ENCODE data around the gene PNMA6E. TPM values are rescaled to one million over a fixed set of nuclear protein-coding genes. Genes with fewer than 3 reads are reported as not detected.
A peak's percentile ranks its signal among the peaks of the same experiment; 100 is the strongest.

PNMA6E gene
- total and polyA plus RNA-seq, 3 donors from 2014 or later, result 9.7 to 24.2 (median 13.3) TPM

DNA sequence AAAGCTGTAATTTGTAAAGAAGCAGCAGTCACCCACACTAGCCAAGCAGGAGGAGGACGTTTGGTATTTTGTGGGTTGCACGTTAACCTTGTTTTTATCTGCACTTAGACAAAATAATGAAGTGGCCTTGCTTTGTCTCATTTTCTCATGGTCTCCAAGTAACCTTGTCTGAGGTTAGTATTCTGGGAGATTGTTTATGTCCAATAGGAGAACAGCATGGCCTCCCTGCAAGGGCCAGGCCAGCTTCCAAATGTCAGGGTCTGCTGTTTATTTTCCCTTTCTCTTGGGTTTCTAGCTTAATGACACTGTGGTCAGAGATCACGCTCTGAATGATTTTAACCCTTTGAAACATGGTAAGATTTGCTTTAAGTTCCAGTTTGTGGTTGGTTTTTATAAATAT, 29.9 kb downstream of the PNMA6E start:
- H3K36me3 ChIP-seq (ENCODE audit: low read depth, missing control alignments), result no peaks in the 10 kb centered on the region
- H3K9me3 ChIP-seq, result no peaks in the 10 kb centered on the region
- WGBS, 2 donors, result 25 to 29% methylated on average over 3 of the region's 3 CpGs
- TF ChIP-seq, protein P1, sequence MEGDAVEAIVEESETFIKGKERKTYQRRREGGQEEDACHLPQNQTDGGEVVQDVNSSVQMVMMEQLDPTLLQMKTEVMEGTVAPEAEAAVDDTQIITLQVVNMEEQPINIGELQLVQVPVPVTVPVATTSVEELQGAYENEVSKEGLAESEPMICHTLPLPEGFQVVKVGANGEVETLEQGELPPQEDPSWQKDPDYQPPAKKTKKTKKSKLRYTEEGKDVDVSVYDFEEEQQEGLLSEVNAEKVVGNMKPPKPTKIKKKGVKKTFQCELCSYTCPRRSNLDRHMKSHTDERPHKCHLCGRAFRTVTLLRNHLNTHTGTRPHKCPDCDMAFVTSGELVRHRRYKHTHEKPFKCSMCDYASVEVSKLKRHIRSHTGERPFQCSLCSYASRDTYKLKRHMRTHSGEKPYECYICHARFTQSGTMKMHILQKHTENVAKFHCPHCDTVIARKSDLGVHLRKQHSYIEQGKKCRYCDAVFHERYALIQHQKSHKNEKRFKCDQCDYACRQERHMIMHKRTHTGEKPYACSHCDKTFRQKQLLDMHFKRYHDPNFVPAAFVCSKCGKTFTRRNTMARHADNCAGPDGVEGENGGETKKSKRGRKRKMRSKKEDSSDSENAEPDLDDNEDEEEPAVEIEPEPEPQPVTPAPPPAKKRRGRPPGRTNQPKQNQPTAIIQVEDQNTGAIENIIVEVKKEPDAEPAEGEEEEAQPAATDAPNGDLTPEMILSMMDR (IDR thresholded peaks at IDR 0.05), result no peak
- no peak for TF ChIP-seq POLR2A (IDR thresholded peaks at IDR 0.05)
- no peak overlapping the region for H3K4me3 ChIP-seq
- DNase-seq, result no peak
- no peaks in the 10 kb centered on the region for H3K27me3 ChIP-seq
- peak overlapping the region in 1 of 2 donors; percentile 45 for H3K27ac ChIP-seq
- intact Hi-C loops (cut with DNase I; ENCODE audit: low total_unique reads), result no loop called here
- H3K4me1 ChIP-seq, result peaks cover 6% of the 10 kb centered on the region

DNA sequence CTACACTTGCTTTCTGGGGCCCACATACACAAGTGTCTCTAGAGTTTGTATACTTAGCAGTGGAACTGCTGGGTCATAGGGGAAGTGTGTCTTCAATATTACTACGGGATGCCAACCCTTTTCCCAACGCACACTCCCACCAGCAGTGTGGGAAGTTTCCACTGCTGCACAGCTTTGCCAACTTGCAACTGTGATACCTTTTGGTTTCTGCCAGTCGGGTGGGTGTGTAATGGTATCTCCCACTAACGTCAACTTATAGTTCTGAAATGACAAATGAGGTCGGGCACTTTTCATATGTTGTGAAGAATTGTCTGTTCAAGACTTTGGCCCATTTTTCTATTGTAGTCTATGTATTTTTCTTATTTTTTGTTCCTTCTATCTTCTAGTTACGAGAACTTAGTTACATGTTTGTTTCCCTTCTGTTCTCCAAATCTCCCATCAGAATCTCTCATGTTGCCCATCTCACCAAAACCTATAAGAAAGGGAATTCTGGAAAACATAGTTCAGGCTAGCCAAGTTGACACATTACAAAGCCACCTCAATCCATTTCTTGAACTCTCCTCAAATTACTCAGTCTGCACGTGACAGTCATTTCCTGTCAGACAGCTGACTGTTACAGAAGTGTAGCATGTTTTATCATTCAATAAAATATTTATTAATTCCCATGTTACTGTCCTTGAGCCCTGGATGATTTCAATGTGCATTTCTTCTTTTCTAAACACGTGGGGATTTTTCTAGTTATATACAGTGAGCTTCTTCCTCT, 30.7 kb downstream of the PNMA6E start:
- no peak for DNase-seq
- TF ChIP-seq POLR2A (IDR thresholded peaks at IDR 0.05), result no peak
- TF ChIP-seq, protein P1 (IDR thresholded peaks at IDR 0.05), result no peak
- peaks cover 6% of the 10 kb centered on the region for H3K4me1 ChIP-seq
- no peaks in the 10 kb centered on the region for H3K27me3 ChIP-seq
- H3K36me3 ChIP-seq (ENCODE audit: low read depth, missing control alignments), result no peaks in the 10 kb centered on the region
- H3K4me3 ChIP-seq, result no peak overlapping the region
- intact Hi-C loops (cut with DNase I; ENCODE audit: low total_unique reads), result no loop called here
- 50 to 66% methylated on average over 7 to 8 of the region's 8 CpGs for WGBS, 2 donors
- peak overlapping the region in 1 of 2 donors; percentile 45 for H3K27ac ChIP-seq
- no peaks in the 10 kb centered on the region for H3K9me3 ChIP-seq

DNA sequence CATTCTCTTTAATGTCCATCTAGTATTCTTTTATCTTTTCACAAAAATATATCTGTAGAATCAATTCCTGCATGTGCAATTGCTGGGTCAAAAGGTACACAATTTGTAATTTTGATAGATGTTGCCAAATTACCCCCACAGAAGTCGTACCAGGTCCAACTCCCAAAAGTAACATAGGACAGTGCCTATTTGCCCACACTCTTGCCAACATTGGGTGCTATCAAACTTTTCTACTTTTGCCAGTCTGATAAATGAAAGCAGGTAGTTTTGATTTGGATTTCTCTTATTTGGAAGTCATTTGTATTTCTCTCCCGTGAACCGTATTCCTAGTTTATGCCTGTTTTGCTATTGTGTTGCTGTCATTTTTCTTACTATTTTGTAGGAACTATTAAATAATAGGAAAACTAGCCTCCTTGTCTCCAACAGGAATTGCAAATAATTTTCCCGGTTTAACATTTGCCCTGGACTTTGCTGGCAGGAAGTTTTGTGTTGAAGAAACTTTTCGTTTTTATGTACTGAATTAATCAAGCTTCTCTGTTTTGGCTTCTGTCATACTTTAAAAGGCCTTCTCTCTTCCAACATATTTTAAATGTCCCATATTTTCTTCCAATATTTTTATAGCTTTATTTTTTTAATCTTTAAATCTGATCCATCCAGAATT, 34.1 kb downstream of the PNMA6E start:
- Histone ChIP-seq H3K4me3 (no peak overlapping the region), H3K9me3 (no peaks in the 10 kb centered on the region), H3K27me3 (no peaks in the 10 kb centered on the region), H3K36me3 (ENCODE audit: low read depth, missing control alignments) (no peaks in the 10 kb centered on the region), H3K27ac (no peak overlapping the region), H3K4me1 (peaks cover 6% of the 10 kb centered on the region)
- TF ChIP-seq, protein P1 (IDR thresholded peaks at IDR 0.05), result no peak
- TF ChIP-seq POLR2A (IDR thresholded peaks at IDR 0.05), result no peak
- DNase-seq, result no peak
- 56 to 60% methylated on average over 5 of the region's 5 CpGs for WGBS, 2 donors
- intact Hi-C loops (cut with DNase I; ENCODE audit: low total_unique reads), result no loop called here

DNA sequence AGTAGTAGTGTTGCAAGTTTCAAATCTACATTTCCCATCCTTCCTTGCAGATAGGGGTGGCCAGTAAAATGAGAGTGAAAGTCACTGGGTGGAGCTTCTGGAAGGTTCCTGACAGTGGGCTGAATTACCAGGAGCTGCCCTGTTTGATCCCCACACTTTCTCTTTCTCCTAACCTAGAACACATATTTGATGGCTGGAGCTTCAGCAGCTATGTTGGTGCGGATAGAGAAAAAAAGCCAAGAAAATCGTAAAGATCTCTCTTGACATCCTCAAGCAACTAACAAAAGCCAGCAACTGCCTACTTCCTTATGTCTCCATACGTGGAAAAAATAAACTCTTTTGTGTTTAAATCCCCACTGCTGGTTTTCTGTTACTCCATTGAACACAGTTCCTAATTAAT, 35.0 kb downstream of the PNMA6E start:
- WGBS, 2 donors, result 93 to 97% methylated on average over 3 of the region's 3 CpGs
- H3K27me3 ChIP-seq, result no peaks in the 10 kb centered on the region
- no peak for DNase-seq
- H3K4me3 ChIP-seq, result no peak overlapping the region
- H3K4me1 ChIP-seq, result peaks cover 6% of the 10 kb centered on the region
- intact Hi-C loops (cut with DNase I; ENCODE audit: low total_unique reads), result no loop called here
- TF ChIP-seq, protein P1 (IDR thresholded peaks at IDR 0.05), result no peak
- no peak for TF ChIP-seq POLR2A (IDR thresholded peaks at IDR 0.05)
- no peaks in the 10 kb centered on the region for H3K36me3 ChIP-seq (ENCODE audit: low read depth, missing control alignments)
- no peak overlapping the region for H3K27ac ChIP-seq
- no peaks in the 10 kb centered on the region for H3K9me3 ChIP-seq
